GM12878 (cell line): ENCODE data around the gene CDK15. TPM values are rescaled to one million over a fixed set of nuclear protein-coding genes. Genes with fewer than 3 reads are reported as not detected.

Experiments used
- ATAC-seq: fragments of 200-7000 bp; cut with Tn5 transposase; 3 replicates; pipeline ENCODE4 v1.9.1; 2020; ENCODE audit warnings: mild to moderate bottlenecking, moderate library complexity
- BruUV-seq: library from RNA; stranded (reverse); fragments of 400-500 nt; replicated peaks from 2 replicates; lab custom pipeline; 2021; lab: Mats Ljungman, UMichigan
- CTCF ChIA-PET: fragments of 300-600 bp; sonication (Branson Sonifier 250); formaldehyde crosslinking; extraction: SDS; loops from one replicate; lab custom pipeline; 2021; ENCODE audit warnings: inconsistent platforms; lab: Yijun Ruan, JAX
- POLR2A ChIA-PET: fragments of 350-600 bp; formaldehyde crosslinking; extraction: SDS; loops from one replicate; lab custom pipeline; 2021; ENCODE audit warnings: inconsistent platforms; lab: Charles Lee
- RAD21 ChIA-PET: fragments of 300-600 bp; sonication (Branson Sonifier 250); formaldehyde crosslinking; loops from one replicate; lab custom pipeline; 2023; ENCODE audit warnings: antibody characterized with exemption; ENCODE audit not compliant: unreplicated experiment; lab: Charles Lee
- SMC1A ChIA-PET: fragments of 300-600 bp; sonication (Branson Sonifier 250); formaldehyde crosslinking; loops from one replicate; lab custom pipeline; 2023; ENCODE audit not compliant: unreplicated experiment, uncharacterized antibody; lab: Charles Lee
- DNase-seq: peaks from one replicate; pipeline ENCODE4 v3.0.0-alpha.2; 2011; ENCODE audit warnings: low read depth, low spot score
- FAIRE-seq: peaks from 3 replicates; lab custom pipeline; 2011; peaks lifted over from hg19 to GRCh38; lab: Jason Lieb, UNC
- H2AFZ ChIP-seq: 2 replicates; pipeline ENCODE4 v1.6.0; 2011; ENCODE audit warnings: low read depth, low read length, control low read depth; ENCODE audit not compliant: control insufficient read depth
- H3K27ac ChIP-seq: 2 replicates; pipeline ENCODE4 v1.5.1; 2011; ENCODE audit warnings: control low read depth; ENCODE audit not compliant: control insufficient read depth, insufficient read depth
- H3K27me3 ChIP-seq, 2 experiments: replicated peaks in 1 of 2; 2 replicates each; pipeline versions ENCODE4 v1.6.0 to v1.6.1; 2011; ENCODE audit warnings: low read length in 1 of 2; ENCODE audit not compliant: control insufficient read depth in 2 of 2, insufficient read depth in 2 of 2
- H3K36me3 ChIP-seq, 2 experiments: 2 replicates each; pipeline ENCODE4 v1.5.1; 2011; ENCODE audit warnings: low read length in 1 of 2; ENCODE audit not compliant: control insufficient read depth in 2 of 2, insufficient read depth in 2 of 2
- H3K4me1 ChIP-seq: 2 replicates; pipeline ENCODE4 v1.6.1; 2011; ENCODE audit warnings: mild to moderate bottlenecking, low read length, moderate library complexity, mixed read lengths; ENCODE audit not compliant: control insufficient read depth, insufficient read depth
- H3K4me2 ChIP-seq: 2 replicates; pipeline ENCODE4 v1.6.0; 2011; ENCODE audit warnings: control low read depth; ENCODE audit not compliant: control insufficient read depth, insufficient read depth
- H3K4me3 ChIP-seq: fragments of 200-600 bp; sonication (generic); 2 replicates; pipeline ENCODE4 v1.5.1; 2016
- H3K79me2 ChIP-seq: 2 replicates; pipeline ENCODE4 v1.6.0; 2011; ENCODE audit warnings: low read length; ENCODE audit not compliant: control insufficient read depth, insufficient read depth
- H3K9ac ChIP-seq: 2 replicates; pipeline ENCODE4 v1.8.0; 2011; ENCODE audit warnings: low read length, control low read depth, mixed read lengths; ENCODE audit not compliant: control insufficient read depth, insufficient read depth
- H3K9me3 ChIP-seq: replicated peaks from 3 replicates; pipeline ENCODE4 v1.5.1; 2011; ENCODE audit warnings: mild to moderate bottlenecking, low read length; ENCODE audit not compliant: control insufficient read depth, insufficient read depth
- H4K20me1 ChIP-seq: 2 replicates; pipeline ENCODE4 v1.6.0; 2011; ENCODE audit not compliant: control insufficient read depth, insufficient read depth
- BCL11A ChIP-seq: IDR thresholded peaks from 2 replicates; pipeline ENCODE4 v1.6.1; 2011; ENCODE audit warnings: low read depth, low read length
- BHLHE40 ChIP-seq, 2 experiments: fragments of 450-650 bp in 1 of 2; IDR thresholded peaks; 2 replicates each; pipeline ENCODE4 v1.6.1; 2011 to 2017; ENCODE audit warnings: low read depth in 2 of 2, borderline replicate concordance in 1 of 2, improper control_type of control experiment in 1 of 2, low read length in 1 of 2, mild to moderate bottlenecking in 1 of 2
- BRCA1 ChIP-seq: IDR thresholded peaks from 2 replicates; pipeline ENCODE4 v1.6.1; 2011; ENCODE audit warnings: low read depth, low read length, improper control_type of control experiment
- IKZF1 ChIP-seq: fragments of 450-650 bp; conservative IDR thresholded peaks from 2 replicates; pipeline ENCODE4 v1.6.1; 2017; ENCODE audit warnings: antibody characterized with exemption, mild to moderate bottlenecking
- IKZF2 ChIP-seq, 2 experiments: fragments of 450-650 bp; IDR thresholded peaks; 2 replicates each; pipeline ENCODE4 v1.6.1; 2017; ENCODE audit warnings: mild to moderate bottlenecking in 2 of 2, moderate library complexity in 2 of 2
- MYB ChIP-seq: fragments of 150-350 bp; IDR thresholded peaks from 2 replicates; pipeline ENCODE4 v1.6.1; 2014; ENCODE audit warnings: mild to moderate bottlenecking, low read depth, low read length, borderline replicate concordance
- SKIL ChIP-seq: fragments of 450-650 bp; IDR thresholded peaks from 2 replicates; pipeline ENCODE4 v1.6.1; 2017; ENCODE audit warnings: mild to moderate bottlenecking, low read depth, inconsistent platforms; ENCODE audit not compliant: poor library complexity, severe bottlenecking
- SPI1 ChIP-seq: IDR thresholded peaks from 2 replicates; pipeline ENCODE4 v1.6.1; 2011; ENCODE audit warnings: low read depth, mild to moderate bottlenecking, low read length, moderate library complexity, borderline replicate concordance; ENCODE audit not compliant: insufficient read depth
- STAT3 ChIP-seq: IDR thresholded peaks from 2 replicates; pipeline ENCODE4 v1.6.1; 2011; ENCODE audit warnings: low read depth, low read length, improper control_type of control experiment
- SUZ12 ChIP-seq: fragments of 200-600 bp; sonication (generic); IDR thresholded peaks from one replicate; pipeline ENCODE4 v1.6.1; 2018; ENCODE audit warnings: antibody characterized with exemption, mild to moderate bottlenecking; ENCODE audit not compliant: unreplicated experiment
- TAF1 ChIP-seq: IDR thresholded peaks from 2 replicates; pipeline ENCODE4 v1.6.1; 2011; ENCODE audit warnings: mild to moderate bottlenecking, low read depth, low read length, borderline replicate concordance
- WGBS: methylation state at CpG from one replicate; pipeline ENCODE4 v1.1.6; 2016; ENCODE audit warnings: low lambda C conversion rate; ENCODE audit not compliant: insufficient replicate concordance, insufficient coverage; ENCODE audit errors: missing lambda C conversion rate; 5-methylcytosine and 5-hydroxymethylcytosine counted together
- in situ Hi-C: fragments of 300-500 bp; cut with MboI; formaldehyde crosslinking; loops from 9 replicates; pipeline ENCODE4 v1.14.3; 2018; ENCODE audit warnings: mixed read lengths
- intact Hi-C: fragments of 100-400 bp; cut with micrococcal nuclease; formaldehyde crosslinking; loops from one replicate; pipeline ENCODE4 v1.14.2; 2022; ENCODE audit not compliant: unreplicated experiment
- polyA plus RNA-seq, 11 experiments: library from polyadenylated mRNA; depleted of rRNA in 4 of 11; unstranded in 6 of 11; stranded (reverse) in 5 of 11; fragments of >200 nt; fragmentation: Nextera tagmentation in 4 of 11; fragmentation: Illumina TruSeq in 1 of 11; extraction: Ambion mirVana in 4 of 11; extraction: Trizol in 1 of 11; gene quantifications; 1 replicate in 1 of 11; 2 replicates in 10 of 11; pipeline versions ENCODE4 v1.2.1 to v1.2.3, GENCODE V29; 2011 to 2016; ENCODE audit warnings: inconsistent platforms in 2 of 11, missing spikeins in 2 of 11, low read depth in 1 of 11
- total RNA-seq, 4 experiments: library from RNA; depleted of rRNA in 3 of 4; stranded (reverse); fragments of >200 nt in 3 of 4; fragmentation: Illumina TruSeq in 1 of 4; extraction: Trizol in 1 of 4; gene quantifications; 2 replicates each; pipeline versions ENCODE4 v1.2.1 to v1.2.3, GENCODE V29; 2013 to 2021
- TF ChIP-seq, protein P1 (sequence below): fragments of 450-650 bp; IDR thresholded peaks from 2 replicates; pipeline ENCODE4 v1.6.1; 2016; ENCODE audit warnings: mild to moderate bottlenecking
- TF ChIP-seq, protein P2 (sequence below): IDR thresholded peaks from 2 replicates; pipeline ENCODE4 v1.6.1; 2011; ENCODE audit warnings: borderline replicate concordance, low read depth, mild to moderate bottlenecking, moderate library complexity, mixed read lengths, low read length; ENCODE audit not compliant: insufficient read depth; ENCODE audit errors: extremely low read length
- TF ChIP-seq, protein P3 (sequence below): fragments of 450-650 bp; formaldehyde crosslinking; IDR thresholded peaks from 2 replicates; pipeline ENCODE4 v1.4.0; 2022; ENCODE audit warnings: mild to moderate bottlenecking, moderate library complexity

Gene CDK15
- total and polyA plus RNA-seq, 10 of the 15 experiments (the other 5 are each of a cell fraction or from before 2014, with no cell fraction given): 0.01 to 0.04 TPM; not detected in 8

- no peak overlapping the region for H3K4me2 ChIP-seq
- H2AFZ ChIP-seq: no peak overlapping the region
- no peak overlapping the region for H3K4me3 ChIP-seq
- H3K9ac ChIP-seq: no peak overlapping the region
- no peaks in the 10 kb centered on the region for H3K9me3 ChIP-seq
- DNase-seq (no peak), FAIRE-seq (no peak), ATAC-seq (no peak)
- 0 out of 4 replicates have a peak, but pooled peaks cover 0 to 2% of the 10 kb centered on the region in 2 experiments for H3K27me3 ChIP-seq
- TF ChIP-seq BRCA1: no peak
- no peak for TF ChIP-seq IKZF1
- TF ChIP-seq SKIL: no peak
- TF ChIP-seq BHLHE40 (IDR thresholded peaks at IDR 0.05; ENCODE audit: borderline replicate concordance in 1 of 2, low read depth in 2 of 2, low read length in 1 of 2): no peak
- no peak for TF ChIP-seq STAT3
- no peak for TF ChIP-seq MYB
- TF ChIP-seq BCL11A: no peak
- TF ChIP-seq TAF1: no peak
- no peak for TF ChIP-seq IKZF2 (IDR thresholded peaks at IDR 0.05)
- TF ChIP-seq, protein P1, sequence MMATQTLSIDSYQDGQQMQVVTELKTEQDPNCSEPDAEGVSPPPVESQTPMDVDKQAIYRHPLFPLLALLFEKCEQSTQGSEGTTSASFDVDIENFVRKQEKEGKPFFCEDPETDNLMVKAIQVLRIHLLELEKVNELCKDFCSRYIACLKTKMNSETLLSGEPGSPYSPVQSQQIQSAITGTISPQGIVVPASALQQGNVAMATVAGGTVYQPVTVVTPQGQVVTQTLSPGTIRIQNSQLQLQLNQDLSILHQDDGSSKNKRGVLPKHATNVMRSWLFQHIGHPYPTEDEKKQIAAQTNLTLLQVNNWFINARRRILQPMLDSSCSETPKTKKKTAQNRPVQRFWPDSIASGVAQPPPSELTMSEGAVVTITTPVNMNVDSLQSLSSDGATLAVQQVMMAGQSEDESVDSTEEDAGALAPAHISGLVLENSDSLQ: no peak
- TF ChIP-seq, protein P2, sequence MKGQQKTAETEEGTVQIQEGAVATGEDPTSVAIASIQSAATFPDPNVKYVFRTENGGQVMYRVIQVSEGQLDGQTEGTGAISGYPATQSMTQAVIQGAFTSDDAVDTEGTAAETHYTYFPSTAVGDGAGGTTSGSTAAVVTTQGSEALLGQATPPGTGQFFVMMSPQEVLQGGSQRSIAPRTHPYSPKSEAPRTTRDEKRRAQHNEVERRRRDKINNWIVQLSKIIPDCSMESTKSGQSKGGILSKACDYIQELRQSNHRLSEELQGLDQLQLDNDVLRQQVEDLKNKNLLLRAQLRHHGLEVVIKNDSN: no peak
- TF ChIP-seq, protein P3, sequence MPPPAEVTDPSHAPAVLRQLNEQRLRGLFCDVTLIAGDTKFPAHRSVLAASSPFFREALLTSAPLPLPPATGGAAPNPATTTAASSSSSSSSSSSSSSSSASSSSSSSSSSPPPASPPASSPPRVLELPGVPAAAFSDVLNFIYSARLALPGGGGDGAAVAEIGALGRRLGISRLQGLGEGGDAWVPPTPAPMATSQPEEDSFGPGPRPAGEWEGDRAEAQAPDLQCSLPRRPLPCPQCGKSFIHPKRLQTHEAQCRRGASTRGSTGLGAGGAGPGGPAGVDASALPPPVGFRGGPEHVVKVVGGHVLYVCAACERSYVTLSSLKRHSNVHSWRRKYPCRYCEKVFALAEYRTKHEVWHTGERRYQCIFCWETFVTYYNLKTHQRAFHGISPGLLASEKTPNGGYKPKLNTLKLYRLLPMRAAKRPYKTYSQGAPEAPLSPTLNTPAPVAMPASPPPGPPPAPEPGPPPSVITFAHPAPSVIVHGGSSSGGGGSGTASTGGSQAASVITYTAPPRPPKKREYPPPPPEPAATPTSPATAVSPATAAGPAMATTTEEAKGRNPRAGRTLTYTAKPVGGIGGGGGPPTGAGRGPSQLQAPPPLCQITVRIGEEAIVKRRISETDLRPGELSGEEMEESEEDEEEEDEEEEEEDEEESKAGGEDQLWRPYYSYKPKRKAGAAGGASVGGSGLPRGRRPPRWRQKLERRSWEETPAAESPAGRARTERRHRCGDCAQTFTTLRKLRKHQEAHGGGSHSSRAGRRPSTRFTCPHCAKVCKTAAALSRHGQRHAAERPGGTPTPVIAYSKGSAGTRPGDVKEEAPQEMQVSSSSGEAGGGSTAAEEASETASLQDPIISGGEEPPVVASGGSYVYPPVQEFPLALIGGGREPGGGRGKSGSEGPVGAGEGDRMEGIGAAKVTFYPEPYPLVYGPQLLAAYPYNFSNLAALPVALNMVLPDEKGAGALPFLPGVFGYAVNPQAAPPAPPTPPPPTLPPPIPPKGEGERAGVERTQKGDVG (CRISPR knock-in tag): no peak
- no peak for TF ChIP-seq SUZ12
- no peak for TF ChIP-seq SPI1
- no peaks in the 10 kb centered on the region for H3K79me2 ChIP-seq
- BruUV-seq: no TSS peak
- POLR2A ChIA-PET: no interaction called here
- intact Hi-C loops: no loop called here
- in situ Hi-C loops: no loop called here
- no peaks in the 10 kb centered on the region for H3K4me1 ChIP-seq
- SMC1A ChIA-PET: interaction anchor here (0.5 kb wide), 1 partner anchor 997 kb away, joined by 3 read pairs; no protein-coding TSS in a partner anchor
- CTCF ChIA-PET: no interaction called here
- no peak overlapping the region for H3K27ac ChIP-seq
- H3K36me3 ChIP-seq: no peaks in the 10 kb centered on the region
- no peaks in the 10 kb centered on the region for H4K20me1 ChIP-seq
- RAD21 ChIA-PET: no interaction called here
- WGBS: 45% methylated on average over 8 of the region's 8 CpGs
Observed at GRCh38 chr2:201807452-201807999, 1.2 kb downstream of the CDK15 start.
